GM12873 (cell line): Measurements from ENCODE around the gene CXCL8.

ENCODE experiments used
- TF ChIP-seq, protein P1 (sequence below): IDR thresholded peaks from 2 replicates; pipeline ENCODE4 v1.5.1; 2012; ENCODE audit warnings: low read depth, mild to moderate bottlenecking, moderate library complexity, low read length, control low read depth; ENCODE audit not compliant: insufficient read depth; ENCODE audit errors: missing control alignments

Gene CXCL8

DNA sequence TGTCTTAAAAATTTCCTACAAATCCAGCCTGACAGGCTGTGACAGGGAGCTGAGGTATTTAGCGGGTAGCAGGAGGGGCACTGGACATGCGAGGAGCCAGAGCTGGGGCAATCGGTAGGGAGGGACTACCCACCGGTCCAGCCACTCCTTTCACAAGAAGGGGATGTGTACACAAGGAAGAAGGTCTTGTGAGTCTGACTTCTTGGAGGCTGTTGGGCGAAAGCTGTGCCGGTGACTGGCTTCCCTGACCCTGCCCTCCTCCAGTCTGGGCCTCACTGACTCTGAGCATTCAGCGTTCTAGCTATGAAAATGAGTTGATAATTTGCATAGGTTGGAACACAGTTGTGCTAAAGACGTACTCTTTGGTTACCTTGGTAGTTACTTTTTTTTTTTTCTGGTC lies 12.7 kb upstream of the CXCL8 start:
- TF ChIP-seq, protein P1, sequence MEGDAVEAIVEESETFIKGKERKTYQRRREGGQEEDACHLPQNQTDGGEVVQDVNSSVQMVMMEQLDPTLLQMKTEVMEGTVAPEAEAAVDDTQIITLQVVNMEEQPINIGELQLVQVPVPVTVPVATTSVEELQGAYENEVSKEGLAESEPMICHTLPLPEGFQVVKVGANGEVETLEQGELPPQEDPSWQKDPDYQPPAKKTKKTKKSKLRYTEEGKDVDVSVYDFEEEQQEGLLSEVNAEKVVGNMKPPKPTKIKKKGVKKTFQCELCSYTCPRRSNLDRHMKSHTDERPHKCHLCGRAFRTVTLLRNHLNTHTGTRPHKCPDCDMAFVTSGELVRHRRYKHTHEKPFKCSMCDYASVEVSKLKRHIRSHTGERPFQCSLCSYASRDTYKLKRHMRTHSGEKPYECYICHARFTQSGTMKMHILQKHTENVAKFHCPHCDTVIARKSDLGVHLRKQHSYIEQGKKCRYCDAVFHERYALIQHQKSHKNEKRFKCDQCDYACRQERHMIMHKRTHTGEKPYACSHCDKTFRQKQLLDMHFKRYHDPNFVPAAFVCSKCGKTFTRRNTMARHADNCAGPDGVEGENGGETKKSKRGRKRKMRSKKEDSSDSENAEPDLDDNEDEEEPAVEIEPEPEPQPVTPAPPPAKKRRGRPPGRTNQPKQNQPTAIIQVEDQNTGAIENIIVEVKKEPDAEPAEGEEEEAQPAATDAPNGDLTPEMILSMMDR = no peak

DNA sequence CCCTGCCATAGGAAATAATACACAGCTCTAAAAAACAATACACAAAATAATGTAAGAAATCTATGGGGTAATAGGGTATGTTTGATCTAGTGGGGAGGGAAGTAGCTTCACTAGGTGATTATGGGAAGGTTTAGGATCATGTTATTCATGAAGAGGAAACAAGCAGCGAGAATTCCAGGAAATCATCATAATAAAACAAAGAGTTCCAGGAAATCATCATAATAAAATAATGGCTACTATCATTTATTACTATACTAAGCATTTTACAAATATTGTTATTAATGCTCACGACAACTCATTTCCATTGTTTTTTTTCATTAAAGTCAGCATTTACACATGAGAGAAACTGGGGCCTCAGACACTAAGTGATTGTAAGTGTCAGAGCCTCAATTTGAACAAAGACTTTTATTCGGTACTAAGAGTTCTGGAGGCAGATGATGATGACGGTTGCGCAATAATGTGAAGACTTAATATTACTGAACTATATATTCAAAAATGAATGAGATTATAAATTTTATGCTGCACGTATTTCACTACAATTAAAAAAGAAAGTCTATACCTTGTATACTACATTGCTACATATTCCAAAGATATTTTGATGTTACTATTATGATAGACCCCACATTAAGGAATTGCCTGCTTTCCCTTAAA lies 12.2 kb upstream of the CXCL8 start:
- TF ChIP-seq, protein P1 = no peak

GRCh38 chr4:73729534-73730165 lies 10.7 kb upstream of the CXCL8 start:
- TF ChIP-seq, protein P1 = peak; percentile 79

DNA sequence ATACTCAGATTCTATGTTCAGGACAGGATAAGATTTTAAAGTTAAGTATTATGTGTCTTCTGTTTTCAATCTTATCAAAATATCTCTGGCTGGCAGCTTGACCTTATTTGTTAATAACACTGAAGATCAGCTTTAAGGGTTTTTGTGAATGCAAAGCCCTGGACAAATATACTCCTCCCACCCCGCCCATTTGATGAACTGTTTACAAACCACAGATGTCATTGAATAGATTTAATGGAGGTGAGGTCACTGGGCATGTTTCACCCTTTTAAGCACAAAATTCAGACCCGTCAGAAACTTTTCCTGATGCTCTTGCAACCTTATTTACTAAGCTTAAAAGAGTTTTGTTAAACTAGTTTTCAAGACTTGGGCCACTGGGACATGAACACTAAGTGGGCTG lies 10.1 kb upstream of the CXCL8 start:
- TF ChIP-seq, protein P1 = no peak

DNA sequence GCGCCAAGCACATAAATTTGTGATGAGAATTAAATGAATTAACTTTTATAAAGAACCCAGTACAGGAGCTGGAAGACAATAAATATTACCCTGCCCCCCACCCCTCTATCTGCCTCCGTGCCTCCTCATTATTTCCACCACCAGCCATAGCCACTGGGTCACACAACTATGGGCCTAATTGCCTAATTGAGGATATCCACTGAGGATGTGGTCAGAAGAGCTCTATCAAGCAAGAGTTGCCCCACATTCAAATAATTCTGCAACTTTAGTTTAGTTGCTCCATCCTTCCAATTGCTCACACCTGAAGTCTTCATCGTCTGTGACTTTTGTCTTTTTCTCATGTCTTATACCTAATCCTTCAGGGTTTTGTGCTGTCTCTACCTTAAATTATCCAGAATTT lies 9.5 kb upstream of the CXCL8 start:
- TF ChIP-seq, protein P1 = no peak

GRCh38 chr4:73731968-73732610 lies 8.3 kb upstream of the CXCL8 start:
- TF ChIP-seq, protein P1 = no peak

DNA sequence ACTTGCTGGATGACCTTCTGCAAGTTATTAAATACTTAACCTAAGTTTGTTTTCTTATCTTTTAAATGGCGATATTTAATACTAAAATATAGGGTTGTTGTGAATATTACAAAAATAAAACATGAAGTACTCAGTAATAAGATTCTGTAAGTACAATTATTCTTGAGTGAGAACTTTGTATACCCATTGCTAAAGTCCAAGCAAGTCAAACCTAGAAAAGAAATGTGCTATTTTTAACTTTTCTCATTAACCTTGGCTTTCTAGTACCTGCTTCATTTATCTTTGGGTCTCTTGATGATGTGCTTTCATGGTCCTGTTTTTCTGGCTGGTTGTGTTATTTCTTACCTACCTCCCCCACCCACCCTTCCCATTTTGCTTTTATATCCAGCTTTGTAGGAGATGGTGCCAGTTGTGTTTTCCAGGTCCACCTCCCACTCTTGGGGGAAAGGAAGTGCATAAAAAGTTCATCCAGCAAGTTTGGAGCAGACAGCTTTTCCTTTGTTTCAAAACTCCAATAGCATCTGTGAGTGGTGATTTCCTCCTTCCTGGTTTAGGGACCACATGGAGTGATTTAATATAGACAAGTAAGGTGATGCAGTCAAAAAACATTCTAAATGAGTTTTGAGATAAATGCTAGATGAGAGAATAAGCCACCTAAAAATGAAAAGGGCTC lies 7.5 kb upstream of the CXCL8 start:
- TF ChIP-seq, protein P1 = no peak
